RWPE1 (cell line): Measurements from ENCODE around the gene PCBD1.

Experiments
- CTCF ChIA-PET: fragments of 350-600 bp; sonication (Branson Sonifier 250); formaldehyde crosslinking; extraction: SDS; loops from one replicate; lab custom pipeline; 2021; lab: Yijun Ruan, JAX
- POLR2A ChIA-PET: fragments of 400-600 bp; formaldehyde crosslinking; extraction: SDS; loops from one replicate; lab custom pipeline; 2020; ENCODE audit warnings: antibody characterized with exemption; ENCODE audit not compliant: low non-redundant PET; lab: Yijun Ruan, JAX
- DNase-seq: peaks from one replicate; pipeline ENCODE4 v3.0.0; 2012; ENCODE audit warnings: low spot score
- H3K27ac ChIP-seq: fragments of 450-650 bp; 2 replicates; pipeline ENCODE4 v1.5.1; 2017
- TF ChIP-seq, protein P1 (sequence below): fragments of 450-650 bp; conservative IDR thresholded peaks from 2 replicates; pipeline ENCODE4 v1.5.1; 2017; ENCODE audit warnings: low read depth, mild to moderate bottlenecking

Gene PCBD1

DNA sequence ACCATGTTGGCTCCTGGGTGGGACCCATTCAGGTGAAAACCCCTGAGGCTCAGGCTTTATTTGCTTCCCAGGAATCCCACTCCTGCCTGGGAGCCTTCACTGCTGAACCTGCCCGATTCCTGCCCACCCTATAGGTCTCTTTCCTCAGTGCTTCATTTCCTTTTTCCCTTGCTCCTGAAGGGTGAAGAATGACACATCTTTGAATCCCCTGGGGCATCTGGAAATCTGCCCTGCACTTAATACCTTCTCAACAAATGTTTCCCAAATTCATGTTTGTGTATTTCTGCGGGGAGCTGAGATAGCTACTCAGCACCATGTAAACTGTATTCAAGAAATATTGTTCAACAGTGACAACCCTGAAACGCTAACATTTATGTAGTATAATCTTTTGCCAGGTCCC lies 10.3 kb upstream of the PCBD1 start:
- H3K27ac ChIP-seq: no peak overlapping the region
- no peak for DNase-seq
- ChIA-PET CTCF (no interaction called here), POLR2A (interaction anchor here (0.6 kb wide), 1 partner anchor 19 kb away, joined by 3 read pairs; no protein-coding TSS in a partner anchor)
- TF ChIP-seq, protein P1, sequence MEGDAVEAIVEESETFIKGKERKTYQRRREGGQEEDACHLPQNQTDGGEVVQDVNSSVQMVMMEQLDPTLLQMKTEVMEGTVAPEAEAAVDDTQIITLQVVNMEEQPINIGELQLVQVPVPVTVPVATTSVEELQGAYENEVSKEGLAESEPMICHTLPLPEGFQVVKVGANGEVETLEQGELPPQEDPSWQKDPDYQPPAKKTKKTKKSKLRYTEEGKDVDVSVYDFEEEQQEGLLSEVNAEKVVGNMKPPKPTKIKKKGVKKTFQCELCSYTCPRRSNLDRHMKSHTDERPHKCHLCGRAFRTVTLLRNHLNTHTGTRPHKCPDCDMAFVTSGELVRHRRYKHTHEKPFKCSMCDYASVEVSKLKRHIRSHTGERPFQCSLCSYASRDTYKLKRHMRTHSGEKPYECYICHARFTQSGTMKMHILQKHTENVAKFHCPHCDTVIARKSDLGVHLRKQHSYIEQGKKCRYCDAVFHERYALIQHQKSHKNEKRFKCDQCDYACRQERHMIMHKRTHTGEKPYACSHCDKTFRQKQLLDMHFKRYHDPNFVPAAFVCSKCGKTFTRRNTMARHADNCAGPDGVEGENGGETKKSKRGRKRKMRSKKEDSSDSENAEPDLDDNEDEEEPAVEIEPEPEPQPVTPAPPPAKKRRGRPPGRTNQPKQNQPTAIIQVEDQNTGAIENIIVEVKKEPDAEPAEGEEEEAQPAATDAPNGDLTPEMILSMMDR: no peak

DNA sequence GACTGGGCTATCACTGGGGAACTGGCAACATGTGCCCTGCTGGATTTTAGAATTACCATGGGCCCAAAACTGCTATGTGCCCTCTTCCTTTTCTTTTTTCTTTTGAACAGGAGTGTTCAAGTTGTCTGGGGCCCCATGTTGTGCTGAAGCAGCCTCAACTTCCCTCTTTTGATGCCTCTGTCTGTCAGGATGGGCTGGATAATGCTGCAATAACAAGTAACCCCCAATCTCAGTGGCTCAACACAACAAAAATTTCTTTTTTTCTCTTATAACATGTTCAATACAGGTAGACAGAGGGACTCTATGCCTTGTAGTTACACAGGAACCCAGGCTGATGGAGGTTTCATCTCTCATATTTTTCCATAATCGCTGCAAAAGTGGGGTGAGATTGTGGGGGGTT lies 8.2 kb upstream of the PCBD1 start:
- no peak overlapping the region for H3K27ac ChIP-seq
- TF ChIP-seq, protein P1: no peak
- ChIA-PET CTCF (interaction anchor here (0.7 kb wide), 1 partner anchor 28 kb away, joined by 3 read pairs; no protein-coding TSS in a partner anchor), POLR2A (no interaction called here)
- no peak for DNase-seq

DNA sequence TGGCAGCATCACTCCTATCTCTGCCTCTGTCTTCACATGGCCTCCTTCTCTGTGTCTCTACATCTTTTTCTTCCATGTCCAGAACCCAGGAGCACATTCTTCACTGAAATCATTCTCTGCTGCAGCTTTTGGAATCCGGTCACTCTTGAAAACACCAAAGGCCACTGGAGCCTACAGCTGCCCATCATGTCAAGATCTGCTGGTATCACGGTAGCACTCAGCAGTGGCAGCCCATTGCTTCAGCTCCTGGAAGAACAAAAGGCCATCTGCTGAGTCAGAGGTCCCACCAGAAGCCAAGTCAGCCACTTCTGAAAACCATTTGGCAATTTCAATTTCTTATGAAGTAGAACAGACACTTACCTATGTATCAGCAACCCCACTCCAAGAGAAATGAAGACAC lies 6.1 kb upstream of the PCBD1 start:
- DNase-seq: no peak
- CTCF ChIA-PET: interaction anchor here (0.6 to 1.8 kb wide), 3 partner anchors 9 to 1093 kb away, joined by 3 to 8 read pairs (median 4); partner anchors contain the start of gene COL13A1
- TF ChIP-seq, protein P1: no peak
- H3K27ac ChIP-seq: no peak overlapping the region
- POLR2A ChIA-PET: no interaction called here

DNA sequence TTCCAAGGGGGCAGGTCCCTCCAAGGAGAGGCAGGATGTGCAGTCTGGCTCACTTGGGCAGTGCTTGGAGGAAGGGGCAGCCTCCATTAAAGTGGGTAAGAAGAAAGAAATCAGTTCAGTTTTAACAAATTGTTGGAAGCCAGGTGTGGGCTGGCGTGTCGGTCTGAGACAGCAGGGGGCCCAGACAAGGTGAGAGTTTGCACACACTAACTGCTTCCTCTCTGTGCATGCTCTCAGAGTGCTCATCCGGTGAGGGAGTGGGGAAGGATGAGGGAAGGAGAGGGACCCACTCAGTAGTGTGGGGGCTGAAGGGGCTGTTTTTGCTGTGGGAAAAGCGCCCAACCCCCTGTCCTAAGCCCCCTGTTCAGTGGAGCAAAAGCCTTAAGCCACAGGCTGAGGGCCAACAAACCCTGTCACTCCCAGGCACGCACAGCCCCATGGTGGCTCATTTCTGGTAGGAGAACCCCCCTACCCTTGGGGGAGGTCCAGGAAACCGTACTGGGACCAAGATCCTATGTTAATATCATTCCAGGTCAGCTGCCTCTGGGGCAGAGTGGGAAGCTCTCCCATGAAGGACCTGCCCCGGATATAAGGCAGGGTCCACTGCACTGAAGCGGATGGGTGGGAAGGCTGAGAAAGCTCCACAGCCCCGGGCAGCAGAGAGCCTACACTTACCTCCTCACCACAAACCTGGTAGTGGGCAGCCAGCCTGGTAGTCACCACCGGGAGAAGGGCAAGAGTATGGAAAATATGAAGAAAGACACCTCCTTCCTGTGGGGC lies 5.1 kb upstream of the PCBD1 start:
- H3K27ac ChIP-seq: no peak overlapping the region
- DNase-seq: no peak
- TF ChIP-seq, protein P1: no peak
- POLR2A ChIA-PET: no interaction called here
- CTCF ChIA-PET: interaction anchor here (0.6 to 1.8 kb wide), 3 partner anchors 10 to 432 kb away, joined by 3 to 8 read pairs (median 3); no protein-coding TSS in a partner anchor

DNA sequence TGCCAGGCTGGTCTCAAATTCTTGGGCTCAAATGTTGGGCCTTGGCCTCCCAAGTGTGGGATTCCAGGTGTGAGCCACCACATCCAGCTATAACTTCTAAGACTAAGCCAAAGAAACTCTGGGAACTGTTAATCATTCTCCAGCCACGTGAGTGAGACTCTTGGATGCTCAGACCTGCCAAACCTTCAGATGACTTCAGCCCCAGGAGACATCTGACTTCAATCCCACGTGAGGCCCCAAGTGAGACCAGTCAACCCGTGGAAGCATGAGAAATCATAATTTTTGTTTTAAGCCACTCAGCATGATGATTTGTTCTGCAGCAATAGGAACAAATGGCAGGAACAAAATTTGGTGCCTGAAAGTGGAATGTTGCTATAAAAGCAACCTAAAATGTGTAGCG lies 4.3 kb upstream of the PCBD1 start:
- POLR2A ChIA-PET: no interaction called here
- CTCF ChIA-PET: interaction anchor here (0.6 kb wide), 1 partner anchor 12 kb away, joined by 3 read pairs; no protein-coding TSS in a partner anchor
- no peak overlapping the region for H3K27ac ChIP-seq
- no peak for DNase-seq
- TF ChIP-seq, protein P1: no peak

DNA sequence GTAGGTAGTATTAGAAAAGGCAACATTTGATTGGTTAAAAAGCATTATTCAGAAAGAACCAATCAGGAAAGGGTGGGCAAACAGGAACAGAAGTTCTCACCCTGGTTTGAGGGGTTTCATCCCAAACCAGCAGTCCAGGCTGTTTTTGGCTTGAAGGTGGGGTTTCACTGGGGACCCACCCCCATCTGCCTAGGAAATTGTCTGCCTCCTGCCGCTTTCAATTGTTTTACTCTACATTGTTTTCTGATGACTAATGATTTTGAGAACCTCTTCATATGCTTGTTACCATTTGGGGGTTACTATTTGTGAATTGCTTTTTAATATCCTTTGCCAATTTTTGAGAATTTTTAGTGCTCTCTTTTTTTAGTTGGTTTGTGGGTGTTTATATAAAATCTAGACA lies 3.3 kb upstream of the PCBD1 start:
- TF ChIP-seq, protein P1: no peak
- CTCF ChIA-PET: interaction anchor here (1.7 kb wide), 1 partner anchor 11 kb away, joined by 6 read pairs; no protein-coding TSS in a partner anchor
- no peak for DNase-seq
- H3K27ac ChIP-seq: no peak overlapping the region
- POLR2A ChIA-PET: no interaction called here
